Fibroblast of lung (primary cell): ENCODE results near the gene KRT34.

Source experiments
- CTCF ChIP-seq, 2 donors: IDR thresholded peaks in 1 of 2; conservative IDR thresholded peaks in 1 of 2; 1 replicate in 1 of 2; 2 replicates in 1 of 2; pipeline ENCODE4 v1.5.1; 2011 to 2012; ENCODE audit warnings: low read length in 2 of 2, control low read depth in 1 of 2, inconsistent platforms in 1 of 2, low read depth in 1 of 2, mild to moderate bottlenecking in 1 of 2
- EZH2 ChIP-seq: IDR thresholded peaks from 2 replicates; pipeline ENCODE4 v1.5.1; 2012; ENCODE audit warnings: low read length, control low read depth, mild to moderate bottlenecking; ENCODE audit errors: missing control alignments

GRCh38 chr17:41415411-41415810, 33.3 kb upstream of the KRT34 start:
- TF ChIP-seq EZH2 = no peak
- TF ChIP-seq CTCF (conservative IDR thresholded peaks at IDR 0.05 in 1 of 2, IDR thresholded peaks at IDR 0.05 in 1 of 2; ENCODE audit: low read depth in 1 of 2, low read length in 2 of 2) = no peak
